ENCODE data around the gene PPP3CA. TPM values are rescaled to one million over a fixed set of nuclear protein-coding genes. Genes with fewer than 3 reads are reported as not detected.

The PPP3CA gene
- total RNA-seq, 2 donors from 2014 or later: 11.3 to 15.6 TPM

- H3K9me3 Mint-ChIP-seq: no peaks in the 10 kb centered on the region
- DNase-seq (no peak), ATAC-seq (replicated peaks in 1 of 2) (no peak)
- H3K4me1 Mint-ChIP-seq (ENCODE audit: low read depth): no peaks in the 10 kb centered on the region
- H3K4me3 Mint-ChIP-seq: no peak overlapping the region
- H3K36me3 Mint-ChIP-seq (ENCODE audit: insufficient read depth in 2 of 2): no peaks in the 10 kb centered on the region
- H3K27me3 Mint-ChIP-seq (ENCODE audit: low read depth): peaks cover 11% of the 10 kb centered on the region
- no peak overlapping the region for H3K27ac Mint-ChIP-seq
Measured at GRCh38 chr4:100981447-100982204, 365.7 kb downstream of the PPP3CA start.

- no peak overlapping the region for H3K27ac Mint-ChIP-seq
- peaks cover 7% of the 10 kb centered on the region for H3K27me3 Mint-ChIP-seq (ENCODE audit: low read depth)
- no peaks in the 10 kb centered on the region for H3K36me3 Mint-ChIP-seq (ENCODE audit: insufficient read depth in 2 of 2)
- no peak for DNase-seq
- no peak for ATAC-seq (replicated peaks in 1 of 2)
- H3K4me3 Mint-ChIP-seq: no peak overlapping the region
- no peaks in the 10 kb centered on the region for H3K4me1 Mint-ChIP-seq (ENCODE audit: low read depth)
- no peaks in the 10 kb centered on the region for H3K9me3 Mint-ChIP-seq
Measured at GRCh38 chr4:100979736-100980135, 367.6 kb downstream of the PPP3CA start.

GRCh38 chr4:100977746-100978397 lies 369.5 kb downstream of the PPP3CA start:
- H3K4me1 Mint-ChIP-seq (ENCODE audit: low read depth): no peaks in the 10 kb centered on the region
- ATAC-seq (replicated peaks in 1 of 2) (no peak), DNase-seq (no peak)
- H3K9me3 Mint-ChIP-seq: no peaks in the 10 kb centered on the region
- H3K36me3 Mint-ChIP-seq (ENCODE audit: insufficient read depth in 2 of 2): no peaks in the 10 kb centered on the region
- H3K27ac Mint-ChIP-seq: no peak overlapping the region
- no peak overlapping the region for H3K4me3 Mint-ChIP-seq
- H3K27me3 Mint-ChIP-seq (ENCODE audit: low read depth): peaks cover 5% of the 10 kb centered on the region

- peaks cover 5% of the 10 kb centered on the region for H3K27me3 Mint-ChIP-seq (ENCODE audit: low read depth)
- H3K4me1 Mint-ChIP-seq (ENCODE audit: low read depth): no peaks in the 10 kb centered on the region
- H3K27ac Mint-ChIP-seq: no peak overlapping the region
- DNase-seq: no peak
- no peaks in the 10 kb centered on the region for H3K9me3 Mint-ChIP-seq
- no peak for ATAC-seq (replicated peaks in 1 of 2)
- H3K4me3 Mint-ChIP-seq: no peak overlapping the region
- no peaks in the 10 kb centered on the region for H3K36me3 Mint-ChIP-seq (ENCODE audit: insufficient read depth in 2 of 2)
Measured at GRCh38 chr4:100977274-100977673, 370.1 kb downstream of the PPP3CA start.

Measured in activated T-cell treated with anti-CD3 and anti-CD28 coated beads, Interleukin-2, amount 50 U/mL, for 72 hours (primary cell).